GM18505 (cell line): ENCODE measurements around the gene NCBP1.
"Not testable (repeated sequence)": the region's sequence is repeated elsewhere in the genome, so short reads cannot be mapped to it uniquely, and the experiment has no call there.

Experiments used
- ATAC-seq: cut with Tn5 transposase; IDR thresholded peaks from one replicate; pipeline ENCODE4 v1.9.1; 2021; ENCODE audit not compliant: unreplicated experiment
- POLR2A ChIP-seq: IDR thresholded peaks from 4 replicates; pipeline ENCODE4 v1.6.1; 2011; ENCODE audit warnings: borderline replicate concordance; ENCODE audit not compliant: insufficient read depth, insufficient read length; ENCODE audit errors: extremely low read depth

Gene NCBP1

GRCh38 chr9:97632985-97633858, at the start of gene NCBP1, which contains the start of gene TSTD2:
TSS of gene NCBP1 (plus strand) at chr9:97633821. CDS start at chr9:97633882, 61 bp downstream.
TSS of gene TSTD2 (minus strand) at chr9:97633368. CDS start at chr9:97627562, 5,806 bp downstream.
- TF ChIP-seq POLR2A = peak; percentile 92
- peak; percentile 87 for ATAC-seq

- ATAC-seq = not testable (repeated sequence)
Observed at GRCh38 chr9:97584778-97585177, 48.8 kb upstream of the NCBP1 start.

- ATAC-seq = not testable (repeated sequence)
Observed at GRCh38 chr9:97586909-97587308, 46.7 kb upstream of the NCBP1 start.

- no peak for ATAC-seq
- TF ChIP-seq POLR2A = no peak
Observed at GRCh38 chr9:97591535-97591934, 42.1 kb upstream of the NCBP1 start.

- no peak for TF ChIP-seq POLR2A
- no peak for ATAC-seq
Observed at GRCh38 chr9:97592126-97592525, 41.5 kb upstream of the NCBP1 start.

- no peak for ATAC-seq
- TF ChIP-seq POLR2A = no peak
Observed at GRCh38 chr9:97593960-97594359, 39.7 kb upstream of the NCBP1 start.

GRCh38 chr9:97594381-97594921, 39.2 kb upstream of the NCBP1 start:
- no peak for ATAC-seq
- TF ChIP-seq POLR2A = no peak

GRCh38 chr9:97596906-97597305, 36.7 kb upstream of the NCBP1 start:
- ATAC-seq = no peak
- TF ChIP-seq POLR2A = no peak

GRCh38 chr9:97598461-97599288, 34.9 kb upstream of the NCBP1 start:
- no peak for TF ChIP-seq POLR2A
- peak; percentile 79 for ATAC-seq

- no peak for TF ChIP-seq POLR2A
- no peak for ATAC-seq
Observed at GRCh38 chr9:97599314-97599846, 34.2 kb upstream of the NCBP1 start.

GRCh38 chr9:97600531-97601227, 32.9 kb upstream of the NCBP1 start:
- no peak for ATAC-seq

GRCh38 chr9:97601228-97601898, 32.3 kb upstream of the NCBP1 start:
- ATAC-seq = no peak
- TF ChIP-seq POLR2A = no peak

More at GRCh38 chr9:97600531-97601227, 32.9 kb upstream of the NCBP1 start:
- no peak for TF ChIP-seq POLR2A
